Measurements from ENCODE around the gene DYNLT5. TPM values are rescaled to one million over a fixed set of nuclear protein-coding genes. Genes with fewer than 3 reads are reported as not detected.
"Not testable (repeated sequence)": the region's sequence is repeated elsewhere in the genome, so short reads cannot be mapped to it uniquely, and the experiment has no call there.

The DYNLT5 gene
- total and polyA plus RNA-seq, 4 donors: 0.55 to 3.1 (median 1.5) TPM

DNA sequence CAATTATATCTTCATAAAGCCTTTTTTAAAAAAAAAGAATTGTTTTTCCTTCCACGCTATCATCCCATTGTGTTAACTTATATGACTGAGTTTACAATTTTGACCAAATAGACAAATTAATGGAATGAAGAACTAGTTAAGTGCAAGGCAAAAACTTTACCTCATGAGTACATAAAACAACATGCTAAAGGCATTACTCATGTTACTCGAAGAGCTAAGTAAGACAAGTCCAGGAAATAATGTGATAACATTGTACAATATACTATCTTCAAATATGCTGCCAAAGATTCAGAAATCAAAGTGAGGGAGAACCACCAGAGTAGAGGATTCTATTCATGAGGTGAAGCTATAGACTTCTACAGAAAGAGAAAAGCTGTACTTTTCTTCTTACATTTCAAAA is 24.2 kb upstream of the DYNLT5 start:
- H3K27ac ChIP-seq (ENCODE audit: low read depth in 1 of 2, low read length in 2 of 2): no peak overlapping the region
- no peak overlapping the region for H3K4me3 ChIP-seq (ENCODE audit: low read depth in 1 of 3, low read length in 3 of 3)
- DNase-seq (ENCODE audit: low spot score): no peak
- H3K9ac ChIP-seq (ENCODE audit: low read depth in 1 of 2, low read length in 2 of 2): no peak overlapping the region
- no peaks in the 10 kb centered on the region for H3K9me3 ChIP-seq (ENCODE audit: control insufficient read depth in 4 of 4, low read length in 3 of 4)
- TF ChIP-seq, protein P1, sequence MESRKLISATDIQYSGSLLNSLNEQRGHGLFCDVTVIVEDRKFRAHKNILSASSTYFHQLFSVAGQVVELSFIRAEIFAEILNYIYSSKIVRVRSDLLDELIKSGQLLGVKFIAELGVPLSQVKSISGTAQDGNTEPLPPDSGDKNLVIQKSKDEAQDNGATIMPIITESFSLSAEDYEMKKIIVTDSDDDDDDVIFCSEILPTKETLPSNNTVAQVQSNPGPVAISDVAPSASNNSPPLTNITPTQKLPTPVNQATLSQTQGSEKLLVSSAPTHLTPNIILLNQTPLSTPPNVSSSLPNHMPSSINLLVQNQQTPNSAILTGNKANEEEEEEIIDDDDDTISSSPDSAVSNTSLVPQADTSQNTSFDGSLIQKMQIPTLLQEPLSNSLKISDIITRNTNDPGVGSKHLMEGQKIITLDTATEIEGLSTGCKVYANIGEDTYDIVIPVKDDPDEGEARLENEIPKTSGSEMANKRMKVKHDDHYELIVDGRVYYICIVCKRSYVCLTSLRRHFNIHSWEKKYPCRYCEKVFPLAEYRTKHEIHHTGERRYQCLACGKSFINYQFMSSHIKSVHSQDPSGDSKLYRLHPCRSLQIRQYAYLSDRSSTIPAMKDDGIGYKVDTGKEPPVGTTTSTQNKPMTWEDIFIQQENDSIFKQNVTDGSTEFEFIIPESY (IDR thresholded peaks at IDR 0.05): no peak
- TF ChIP-seq GABPA (IDR thresholded peaks at IDR 0.05 in 1 of 2, conservative IDR thresholded peaks at IDR 0.05 in 1 of 2) (no peak), HNF4A (conservative IDR thresholded peaks at IDR 0.05) (no peak), YY1 (IDR thresholded peaks at IDR 0.05) (no peak), EGR1 (IDR thresholded peaks at IDR 0.05; ENCODE audit: low read depth in 2 of 2) (no peak), FOXA2 (IDR thresholded peaks at IDR 0.05) (no peak), RAD21 (IDR thresholded peaks at IDR 0.05) (no peak), SP1 (IDR thresholded peaks at IDR 0.05) (no peak), HNF4G (IDR thresholded peaks at IDR 0.05) (no peak), TAF1 (conservative IDR thresholded peaks at IDR 0.05) (no peak), JUND (IDR thresholded peaks at IDR 0.05) (no peak), RXRA (IDR thresholded peaks at IDR 0.05) (no peak), FOXA1 (IDR thresholded peaks at IDR 0.05) (no peak)
- TF ChIP-seq, protein P2, sequence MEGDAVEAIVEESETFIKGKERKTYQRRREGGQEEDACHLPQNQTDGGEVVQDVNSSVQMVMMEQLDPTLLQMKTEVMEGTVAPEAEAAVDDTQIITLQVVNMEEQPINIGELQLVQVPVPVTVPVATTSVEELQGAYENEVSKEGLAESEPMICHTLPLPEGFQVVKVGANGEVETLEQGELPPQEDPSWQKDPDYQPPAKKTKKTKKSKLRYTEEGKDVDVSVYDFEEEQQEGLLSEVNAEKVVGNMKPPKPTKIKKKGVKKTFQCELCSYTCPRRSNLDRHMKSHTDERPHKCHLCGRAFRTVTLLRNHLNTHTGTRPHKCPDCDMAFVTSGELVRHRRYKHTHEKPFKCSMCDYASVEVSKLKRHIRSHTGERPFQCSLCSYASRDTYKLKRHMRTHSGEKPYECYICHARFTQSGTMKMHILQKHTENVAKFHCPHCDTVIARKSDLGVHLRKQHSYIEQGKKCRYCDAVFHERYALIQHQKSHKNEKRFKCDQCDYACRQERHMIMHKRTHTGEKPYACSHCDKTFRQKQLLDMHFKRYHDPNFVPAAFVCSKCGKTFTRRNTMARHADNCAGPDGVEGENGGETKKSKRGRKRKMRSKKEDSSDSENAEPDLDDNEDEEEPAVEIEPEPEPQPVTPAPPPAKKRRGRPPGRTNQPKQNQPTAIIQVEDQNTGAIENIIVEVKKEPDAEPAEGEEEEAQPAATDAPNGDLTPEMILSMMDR (IDR thresholded peaks at IDR 0.05; ENCODE audit: low read depth, low read length, missing input control): no peak
- TF ChIP-seq, protein P3, sequence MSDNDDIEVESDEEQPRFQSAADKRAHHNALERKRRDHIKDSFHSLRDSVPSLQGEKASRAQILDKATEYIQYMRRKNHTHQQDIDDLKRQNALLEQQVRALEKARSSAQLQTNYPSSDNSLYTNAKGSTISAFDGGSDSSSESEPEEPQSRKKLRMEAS (IDR thresholded peaks at IDR 0.05): no peak
- TF ChIP-seq, protein P4, sequence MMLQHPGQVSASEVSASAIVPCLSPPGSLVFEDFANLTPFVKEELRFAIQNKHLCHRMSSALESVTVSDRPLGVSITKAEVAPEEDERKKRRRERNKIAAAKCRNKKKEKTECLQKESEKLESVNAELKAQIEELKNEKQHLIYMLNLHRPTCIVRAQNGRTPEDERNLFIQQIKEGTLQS (IDR thresholded peaks at IDR 0.05): no peak
- TF ChIP-seq, protein P5, sequence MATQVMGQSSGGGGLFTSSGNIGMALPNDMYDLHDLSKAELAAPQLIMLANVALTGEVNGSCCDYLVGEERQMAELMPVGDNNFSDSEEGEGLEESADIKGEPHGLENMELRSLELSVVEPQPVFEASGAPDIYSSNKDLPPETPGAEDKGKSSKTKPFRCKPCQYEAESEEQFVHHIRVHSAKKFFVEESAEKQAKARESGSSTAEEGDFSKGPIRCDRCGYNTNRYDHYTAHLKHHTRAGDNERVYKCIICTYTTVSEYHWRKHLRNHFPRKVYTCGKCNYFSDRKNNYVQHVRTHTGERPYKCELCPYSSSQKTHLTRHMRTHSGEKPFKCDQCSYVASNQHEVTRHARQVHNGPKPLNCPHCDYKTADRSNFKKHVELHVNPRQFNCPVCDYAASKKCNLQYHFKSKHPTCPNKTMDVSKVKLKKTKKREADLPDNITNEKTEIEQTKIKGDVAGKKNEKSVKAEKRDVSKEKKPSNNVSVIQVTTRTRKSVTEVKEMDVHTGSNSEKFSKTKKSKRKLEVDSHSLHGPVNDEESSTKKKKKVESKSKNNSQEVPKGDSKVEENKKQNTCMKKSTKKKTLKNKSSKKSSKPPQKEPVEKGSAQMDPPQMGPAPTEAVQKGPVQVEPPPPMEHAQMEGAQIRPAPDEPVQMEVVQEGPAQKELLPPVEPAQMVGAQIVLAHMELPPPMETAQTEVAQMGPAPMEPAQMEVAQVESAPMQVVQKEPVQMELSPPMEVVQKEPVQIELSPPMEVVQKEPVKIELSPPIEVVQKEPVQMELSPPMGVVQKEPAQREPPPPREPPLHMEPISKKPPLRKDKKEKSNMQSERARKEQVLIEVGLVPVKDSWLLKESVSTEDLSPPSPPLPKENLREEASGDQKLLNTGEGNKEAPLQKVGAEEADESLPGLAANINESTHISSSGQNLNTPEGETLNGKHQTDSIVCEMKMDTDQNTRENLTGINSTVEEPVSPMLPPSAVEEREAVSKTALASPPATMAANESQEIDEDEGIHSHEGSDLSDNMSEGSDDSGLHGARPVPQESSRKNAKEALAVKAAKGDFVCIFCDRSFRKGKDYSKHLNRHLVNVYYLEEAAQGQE (IDR thresholded peaks at IDR 0.05): no peak
- H3K4me1 ChIP-seq (ENCODE audit: control insufficient read depth in 4 of 4, insufficient read depth in 4 of 4, low read length in 3 of 4): peaks cover 0 to 8% (median 0%) of the 10 kb centered on the region in 4 donors
- no peaks in the 10 kb centered on the region for H3K27me3 ChIP-seq (ENCODE audit: control insufficient read depth in 4 of 4, insufficient read depth in 4 of 4, low read length in 3 of 4)
- no peaks in the 10 kb centered on the region for H3K36me3 ChIP-seq (ENCODE audit: control insufficient read depth in 4 of 4, insufficient read depth in 3 of 4, low read depth in 1 of 4, low read length in 3 of 4)
- WGBS: 76% methylated on average over 2 of the region's 2 CpGs

DNA sequence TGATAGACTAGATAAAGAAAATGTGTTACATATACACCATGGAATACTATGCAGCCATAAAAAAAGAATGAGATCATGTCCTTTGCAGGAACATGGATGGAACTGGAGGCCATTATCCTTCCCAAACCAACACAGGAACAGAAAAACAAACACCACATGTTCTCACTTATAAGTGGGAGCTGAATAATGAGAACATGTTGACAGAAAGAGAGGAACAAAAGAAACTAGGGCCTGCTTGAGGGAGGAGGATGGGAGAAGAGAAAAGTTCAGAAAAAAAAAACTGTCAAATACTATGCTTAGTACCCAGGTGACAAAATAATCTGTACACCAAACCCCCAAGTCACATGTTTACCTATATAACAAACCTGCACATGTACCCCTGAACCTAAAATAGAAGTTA is 23.5 kb upstream of the DYNLT5 start:
- not testable (repeated sequence) for H3K4me3 ChIP-seq (ENCODE audit: low read depth in 1 of 3, low read length in 3 of 3); H3K27me3 ChIP-seq (ENCODE audit: control insufficient read depth in 4 of 4, insufficient read depth in 4 of 4, low read length in 3 of 4); H3K27ac ChIP-seq (ENCODE audit: low read depth in 1 of 2, low read length in 2 of 2); H3K36me3 ChIP-seq (ENCODE audit: control insufficient read depth in 4 of 4, insufficient read depth in 3 of 4, low read depth in 1 of 4, low read length in 3 of 4); DNase-seq (ENCODE audit: low spot score); H3K9ac ChIP-seq (ENCODE audit: low read depth in 1 of 2, low read length in 2 of 2); H3K9me3 ChIP-seq (ENCODE audit: control insufficient read depth in 4 of 4, low read length in 3 of 4)
- peaks cover 0 to 14% (median 1%) of the 10 kb centered on the region in 4 donors for H3K4me1 ChIP-seq (ENCODE audit: control insufficient read depth in 4 of 4, insufficient read depth in 4 of 4, low read length in 3 of 4)

Measured in liver (tissue), 9 donors.